Fibroblast of pulmonary artery (primary cell): ENCODE measurements around the gene ADD3.

Experiments used
- DNase-seq: peaks from one replicate; pipeline ENCODE4 v3.0.0-alpha.2; 2010; ENCODE audit warnings: low read depth
- H3K4me3 ChIP-seq: replicated peaks from 2 replicates; pipeline ENCODE4 v1.5.1; 2011; ENCODE audit warnings: low read depth, mild to moderate bottlenecking, control low read depth, low read length, moderate library complexity
- TF ChIP-seq, protein P1 (sequence below): IDR thresholded peaks from 2 replicates; pipeline ENCODE4 v1.5.1; 2011; ENCODE audit warnings: mild to moderate bottlenecking, control low read depth, low read length, inconsistent platforms; ENCODE audit errors: missing control alignments

The ADD3 gene

DNA sequence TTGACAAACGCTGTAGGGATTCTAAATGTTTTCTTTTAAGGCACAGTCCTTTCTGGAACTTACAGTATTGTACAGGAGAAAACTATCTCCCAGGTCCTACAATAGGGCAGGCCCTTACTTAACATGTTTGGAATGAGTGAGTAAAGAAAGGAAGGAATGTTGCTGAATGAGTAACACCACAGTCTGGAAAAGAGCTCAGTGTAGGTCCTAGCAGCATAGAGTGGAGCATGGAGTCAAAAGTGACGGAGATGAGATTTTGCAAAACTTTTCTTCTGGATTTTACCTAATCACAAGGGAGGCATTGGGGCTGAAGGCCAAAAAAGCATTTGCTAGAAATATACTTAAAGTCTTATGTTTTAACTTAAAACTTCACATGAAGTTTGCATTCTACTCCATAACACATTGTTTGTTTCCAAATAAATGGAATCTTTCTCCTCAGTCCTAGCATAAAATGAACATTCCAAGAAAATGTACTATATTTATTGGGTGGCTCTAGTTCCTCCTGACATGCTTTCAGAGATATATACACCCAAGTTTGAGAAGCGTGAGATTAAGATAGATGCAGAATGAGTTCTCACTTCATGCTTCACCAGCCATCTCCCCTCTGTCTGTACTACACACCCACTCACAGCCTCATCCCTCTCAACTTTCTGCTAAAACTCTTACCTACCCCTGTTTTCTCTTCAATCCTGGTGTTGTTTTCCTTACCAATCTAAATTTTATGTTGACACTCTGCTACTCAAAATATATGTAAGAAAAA lies 20.2 kb upstream of the ADD3 start:
- TF ChIP-seq, protein P1, sequence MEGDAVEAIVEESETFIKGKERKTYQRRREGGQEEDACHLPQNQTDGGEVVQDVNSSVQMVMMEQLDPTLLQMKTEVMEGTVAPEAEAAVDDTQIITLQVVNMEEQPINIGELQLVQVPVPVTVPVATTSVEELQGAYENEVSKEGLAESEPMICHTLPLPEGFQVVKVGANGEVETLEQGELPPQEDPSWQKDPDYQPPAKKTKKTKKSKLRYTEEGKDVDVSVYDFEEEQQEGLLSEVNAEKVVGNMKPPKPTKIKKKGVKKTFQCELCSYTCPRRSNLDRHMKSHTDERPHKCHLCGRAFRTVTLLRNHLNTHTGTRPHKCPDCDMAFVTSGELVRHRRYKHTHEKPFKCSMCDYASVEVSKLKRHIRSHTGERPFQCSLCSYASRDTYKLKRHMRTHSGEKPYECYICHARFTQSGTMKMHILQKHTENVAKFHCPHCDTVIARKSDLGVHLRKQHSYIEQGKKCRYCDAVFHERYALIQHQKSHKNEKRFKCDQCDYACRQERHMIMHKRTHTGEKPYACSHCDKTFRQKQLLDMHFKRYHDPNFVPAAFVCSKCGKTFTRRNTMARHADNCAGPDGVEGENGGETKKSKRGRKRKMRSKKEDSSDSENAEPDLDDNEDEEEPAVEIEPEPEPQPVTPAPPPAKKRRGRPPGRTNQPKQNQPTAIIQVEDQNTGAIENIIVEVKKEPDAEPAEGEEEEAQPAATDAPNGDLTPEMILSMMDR, result no peak
- peak; percentile 84 for DNase-seq
- H3K4me3 ChIP-seq, result no peak overlapping the region

DNA sequence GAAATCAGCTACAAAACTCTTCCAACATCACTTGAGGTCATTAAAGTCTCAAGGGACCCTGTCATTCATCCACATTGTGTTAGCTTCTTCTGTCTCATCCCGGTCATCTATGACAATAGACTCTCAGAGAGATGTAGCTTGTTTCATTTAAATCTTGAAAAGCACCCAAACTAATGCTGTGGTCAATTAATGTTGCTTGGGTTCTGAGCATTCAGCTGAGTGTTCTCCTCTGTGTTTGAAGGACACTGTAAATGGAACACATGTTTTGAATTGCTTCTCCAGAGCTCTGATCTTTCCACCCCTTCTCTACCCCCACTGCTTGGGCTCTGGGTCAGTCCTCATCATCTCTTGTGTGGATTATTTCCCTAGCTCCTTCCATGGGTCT lies 19.6 kb upstream of the ADD3 start:
- TF ChIP-seq, protein P1, result no peak

DNA sequence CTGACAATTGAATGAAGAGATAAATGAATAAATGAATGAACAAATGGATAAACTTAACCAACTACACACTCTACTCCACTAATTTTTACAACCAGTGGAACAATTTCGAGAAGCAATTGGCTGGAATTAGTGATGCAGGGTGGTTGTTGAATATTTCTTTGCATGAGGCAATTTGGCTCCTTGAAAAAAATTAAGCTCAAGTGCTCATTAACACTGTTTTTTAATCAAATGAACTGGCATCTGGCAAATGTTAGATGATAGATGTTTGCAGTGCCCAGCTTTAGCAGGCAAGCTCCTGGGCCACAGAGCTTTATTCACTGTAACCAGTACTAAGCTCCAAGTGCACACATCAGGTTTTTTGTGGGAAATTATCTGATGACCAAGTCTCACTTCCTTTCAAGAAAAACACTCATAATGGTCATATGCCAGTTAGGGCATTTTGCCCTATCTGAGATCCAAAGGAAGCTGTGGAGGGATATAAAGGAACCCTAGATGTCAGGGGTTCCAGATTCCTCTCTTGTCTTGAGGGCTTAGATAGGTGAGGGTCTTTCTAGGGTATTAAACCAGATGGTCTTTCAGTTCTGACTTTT lies 16.4 kb upstream of the ADD3 start:
- DNase-seq, result no peak
- no peak overlapping the region for H3K4me3 ChIP-seq

More for the DNA sequence above, 19.6 kb upstream of the ADD3 start:
- DNase-seq, result no peak
- no peak overlapping the region for H3K4me3 ChIP-seq

DNA sequence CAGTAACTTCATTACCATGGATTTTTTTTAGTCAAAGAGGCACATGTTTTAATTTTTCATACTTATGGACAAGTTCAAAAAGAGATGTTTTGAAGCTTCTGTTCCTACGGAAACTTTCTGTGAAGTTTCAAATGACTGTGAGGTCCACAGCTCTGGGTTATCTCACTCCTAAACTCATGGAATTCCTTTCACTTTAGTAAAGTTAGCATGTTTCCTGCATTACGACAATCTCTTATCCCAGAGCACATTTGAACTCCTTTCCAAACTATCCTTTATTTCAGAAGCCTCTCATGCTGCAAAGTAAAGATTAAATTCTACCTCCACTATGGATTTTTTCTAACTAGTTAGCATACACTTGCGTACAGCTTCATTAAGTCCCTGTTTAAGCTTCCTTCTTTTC lies 15.3 kb upstream of the ADD3 start:
- TF ChIP-seq, protein P1, result no peak
- H3K4me3 ChIP-seq, result peak overlapping the region; percentile 21
- DNase-seq, result peak; percentile 84

More for the DNA sequence above, 16.4 kb upstream of the ADD3 start:
- TF ChIP-seq, protein P1, result no peak

DNA sequence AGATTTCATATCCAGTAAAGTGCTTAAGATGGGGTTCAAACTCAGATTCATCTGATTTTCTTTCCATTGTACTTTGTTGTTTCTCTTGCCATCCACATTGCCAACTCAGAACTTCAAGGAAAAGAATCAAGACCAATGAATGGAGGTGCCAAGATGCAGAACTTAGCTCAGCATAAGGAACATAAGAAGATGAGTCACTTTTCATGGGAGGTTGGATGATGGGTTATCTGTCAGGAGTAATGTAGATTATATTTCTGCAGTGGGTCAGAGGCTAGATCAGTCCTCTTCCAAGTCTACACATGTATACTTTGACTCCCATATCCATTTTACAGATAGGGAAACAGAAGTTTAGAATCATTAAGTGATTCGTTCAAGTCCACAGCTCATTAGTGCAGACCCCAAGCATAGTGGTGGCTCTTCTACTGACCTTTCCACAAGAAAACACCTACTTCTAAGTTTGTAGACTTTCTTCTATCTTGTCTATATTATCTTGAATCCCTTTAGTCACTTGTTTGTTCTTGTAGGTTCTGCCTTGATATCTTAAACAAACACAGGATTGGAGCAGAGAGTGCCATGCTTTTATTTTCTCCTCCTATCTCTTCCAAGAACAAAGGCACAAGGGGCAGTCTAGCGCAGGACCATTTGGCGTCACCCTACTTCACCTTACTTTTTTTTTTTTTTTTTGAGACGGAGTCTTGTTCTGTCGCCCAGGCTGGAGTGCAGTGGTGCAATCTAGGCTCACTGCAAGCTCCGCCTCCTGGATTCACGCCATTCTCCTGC lies 14.0 kb upstream of the ADD3 start:
- DNase-seq, result no peak
- H3K4me3 ChIP-seq, result no peak overlapping the region
- TF ChIP-seq, protein P1, result no peak

DNA sequence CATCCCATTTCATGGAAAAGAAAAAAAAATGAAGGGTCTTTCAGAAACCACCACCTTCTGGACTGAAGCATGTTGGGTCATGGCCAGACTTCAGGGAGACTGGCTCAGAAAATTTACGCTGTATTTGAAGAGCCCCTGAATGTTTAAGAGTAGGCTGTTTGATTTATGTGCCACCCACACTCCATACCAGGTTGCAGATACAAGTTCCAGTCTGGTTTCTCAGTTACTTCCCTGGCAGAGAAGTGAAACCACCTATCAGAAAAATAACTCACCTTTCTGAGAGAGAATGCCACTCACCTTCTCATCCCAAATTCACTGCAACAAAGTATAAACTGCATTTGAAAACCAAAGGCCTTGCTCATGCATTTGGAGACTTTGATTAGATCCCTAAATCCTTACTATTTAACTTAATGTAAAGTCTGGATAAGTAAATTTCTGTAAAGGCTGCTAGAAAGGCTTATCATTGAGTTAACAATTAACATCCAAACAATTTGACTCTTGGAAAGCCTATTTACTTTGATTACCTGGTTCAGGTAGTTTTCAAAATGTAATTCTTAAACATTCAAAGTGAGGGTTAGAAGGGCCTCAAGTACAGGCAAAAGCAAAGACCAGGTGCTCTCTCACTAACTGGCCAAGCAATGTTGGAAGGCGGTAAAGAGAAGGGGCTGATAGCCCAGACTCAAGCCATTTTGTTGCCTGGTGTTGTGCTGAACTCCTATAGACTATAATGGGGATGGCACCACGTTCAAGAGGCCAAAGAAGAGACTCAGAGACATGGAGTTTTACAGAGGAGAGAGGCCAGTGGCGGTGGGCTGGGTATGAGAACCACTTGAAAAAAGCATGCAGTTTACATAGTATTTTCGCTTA lies 12.8 kb upstream of the ADD3 start:
- H3K4me3 ChIP-seq, result no peak overlapping the region
- TF ChIP-seq, protein P1, result no peak
- no peak for DNase-seq
